Hepatocyte (in vitro differentiated cells): ENCODE results near the gene ZFP91. TPM values are rescaled to one million over a fixed set of nuclear protein-coding genes. Genes with fewer than 3 reads are reported as not detected.

Experiments used
- DNase-seq: peaks from one replicate; pipeline ENCODE4 v3.0.0-alpha.2; 2016; ENCODE audit warnings: low spot score
- H2AFZ ChIP-seq: fragments of 200-600 bp; sonication (generic); 2 replicates; pipeline ENCODE4 v1.6.0; 2016; ENCODE audit warnings: antibody characterized with exemption, mild to moderate bottlenecking
- H3K27ac ChIP-seq: fragments of 200-600 bp; sonication (generic); 2 replicates; pipeline ENCODE4 v1.5.1; 2016; ENCODE audit warnings: mild to moderate bottlenecking
- H3K27me3 ChIP-seq: fragments of 200-600 bp; sonication (generic); 2 replicates; pipeline ENCODE4 v1.6.1; 2016
- H3K36me3 ChIP-seq: fragments of 200-600 bp; sonication (generic); replicated peaks from 2 replicates; pipeline ENCODE4 v1.5.1; 2016; ENCODE audit warnings: low read depth; ENCODE audit not compliant: insufficient read depth
- H3K4me1 ChIP-seq: fragments of 200-600 bp; sonication (generic); 2 replicates; pipeline ENCODE4 v1.5.1; 2016; ENCODE audit warnings: mild to moderate bottlenecking, moderate library complexity; ENCODE audit not compliant: insufficient read depth
- H3K4me2 ChIP-seq: fragments of 200-600 bp; sonication (generic); 2 replicates; pipeline ENCODE4 v1.6.0; 2016
- H3K4me3 ChIP-seq: fragments of 200-600 bp; sonication (generic); 2 replicates; pipeline ENCODE4 v1.5.1; 2016; ENCODE audit warnings: mild to moderate bottlenecking
- H3K79me2 ChIP-seq: fragments of 200-600 bp; sonication (generic); 2 replicates; pipeline ENCODE4 v1.6.0; 2017; ENCODE audit warnings: mild to moderate bottlenecking
- H3K9me2 ChIP-seq: fragments of 200-600 bp; sonication (generic); replicated peaks from 2 replicates; pipeline ENCODE4 v1.6.0; 2017; ENCODE audit warnings: mild to moderate bottlenecking; ENCODE audit not compliant: insufficient read depth
- H3K9me3 ChIP-seq: fragments of 200-600 bp; sonication (generic); 2 replicates; pipeline ENCODE4 v1.5.1; 2016; ENCODE audit warnings: low read depth, mild to moderate bottlenecking
- H4K20me1 ChIP-seq: fragments of 200-600 bp; sonication (generic); 2 replicates; pipeline ENCODE4 v1.6.0; 2016; ENCODE audit warnings: mild to moderate bottlenecking; ENCODE audit not compliant: insufficient read depth, poor library complexity, severe bottlenecking
- EZH2 ChIP-seq: fragments of 200-600 bp; sonication (generic); IDR thresholded peaks from 2 replicates; pipeline ENCODE4 v1.6.1; 2016; ENCODE audit warnings: antibody characterized with exemption, mild to moderate bottlenecking, borderline replicate concordance
- EZH2phosphoT487 ChIP-seq: fragments of 200-600 bp; sonication (generic); IDR thresholded peaks from one replicate; pipeline ENCODE4 v1.6.1; 2018; ENCODE audit warnings: antibody characterized with exemption, mild to moderate bottlenecking, low read depth, moderate library complexity; ENCODE audit not compliant: unreplicated experiment, severe bottlenecking
- WGBS: methylation state at CpG from one replicate; pipeline ENCODE4 v1.1.6; 2016; ENCODE audit warnings: low lambda C conversion rate; ENCODE audit errors: missing lambda C conversion rate; 5-methylcytosine and 5-hydroxymethylcytosine counted together
- polyA plus RNA-seq: library from polyadenylated mRNA; unstranded; fragments of >200 nt; fragmentation: Nextera tagmentation; extraction: Ambion mirVana; gene quantifications from 2 replicates; pipeline ENCODE4 v1.2.1, GENCODE V29; 2016
- total RNA-seq: library from RNA; depleted of rRNA; stranded (reverse); fragments of >200 nt; gene quantifications from 2 replicates; pipeline ENCODE4 v1.2.3, GENCODE V29; 2014
- TF ChIP-seq, protein P1 (sequence below): fragments of 200-600 bp; sonication (generic); IDR thresholded peaks from 2 replicates; pipeline ENCODE4 v1.5.1; 2016; ENCODE audit warnings: antibody characterized with exemption, mild to moderate bottlenecking; ENCODE audit not compliant: poor library complexity

Gene ZFP91
- total and polyA plus RNA-seq, 2 experiments from 2014 or later = 13.7 to 42.0 TPM

DNA sequence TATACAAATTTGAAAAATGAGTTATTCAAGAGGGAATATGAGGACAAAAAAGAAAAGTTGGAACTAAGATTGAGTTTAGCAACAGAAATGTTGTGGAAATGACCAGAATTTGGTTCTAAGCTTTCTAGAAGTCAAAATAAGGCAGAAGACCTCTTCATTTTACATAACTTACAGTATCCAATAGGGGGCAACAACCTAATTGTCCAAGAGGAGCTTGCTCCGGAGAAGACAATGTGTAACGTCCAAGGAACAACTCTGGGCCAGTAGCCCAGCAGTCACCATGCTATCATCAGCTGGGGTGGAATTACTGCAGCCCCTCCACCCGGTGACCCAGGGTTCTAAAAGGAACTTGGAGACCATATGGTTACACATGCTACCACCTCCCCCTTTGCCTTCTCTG is 57.7 kb downstream of the ZFP91 start:
- Histone ChIP-seq H3K4me3 (no peak overlapping the region), H2AFZ (no peak overlapping the region), H4K20me1 (no peaks in the 10 kb centered on the region), H3K9me2 (no peaks in the 10 kb centered on the region), H3K4me2 (no peak overlapping the region), H3K27me3 (no peaks in the 10 kb centered on the region), H3K9me3 (no peaks in the 10 kb centered on the region), H3K4me1 (no peaks in the 10 kb centered on the region), H3K79me2 (no peaks in the 10 kb centered on the region), H3K36me3 (no peaks in the 10 kb centered on the region), H3K27ac (no peak overlapping the region)
- no peak for DNase-seq
- WGBS = 85% methylated on average over 3 of the region's 3 CpGs
- no peak for TF ChIP-seq EZH2phosphoT487
- TF ChIP-seq EZH2 = no peak
- TF ChIP-seq, protein P1, sequence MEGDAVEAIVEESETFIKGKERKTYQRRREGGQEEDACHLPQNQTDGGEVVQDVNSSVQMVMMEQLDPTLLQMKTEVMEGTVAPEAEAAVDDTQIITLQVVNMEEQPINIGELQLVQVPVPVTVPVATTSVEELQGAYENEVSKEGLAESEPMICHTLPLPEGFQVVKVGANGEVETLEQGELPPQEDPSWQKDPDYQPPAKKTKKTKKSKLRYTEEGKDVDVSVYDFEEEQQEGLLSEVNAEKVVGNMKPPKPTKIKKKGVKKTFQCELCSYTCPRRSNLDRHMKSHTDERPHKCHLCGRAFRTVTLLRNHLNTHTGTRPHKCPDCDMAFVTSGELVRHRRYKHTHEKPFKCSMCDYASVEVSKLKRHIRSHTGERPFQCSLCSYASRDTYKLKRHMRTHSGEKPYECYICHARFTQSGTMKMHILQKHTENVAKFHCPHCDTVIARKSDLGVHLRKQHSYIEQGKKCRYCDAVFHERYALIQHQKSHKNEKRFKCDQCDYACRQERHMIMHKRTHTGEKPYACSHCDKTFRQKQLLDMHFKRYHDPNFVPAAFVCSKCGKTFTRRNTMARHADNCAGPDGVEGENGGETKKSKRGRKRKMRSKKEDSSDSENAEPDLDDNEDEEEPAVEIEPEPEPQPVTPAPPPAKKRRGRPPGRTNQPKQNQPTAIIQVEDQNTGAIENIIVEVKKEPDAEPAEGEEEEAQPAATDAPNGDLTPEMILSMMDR = no peak

DNA sequence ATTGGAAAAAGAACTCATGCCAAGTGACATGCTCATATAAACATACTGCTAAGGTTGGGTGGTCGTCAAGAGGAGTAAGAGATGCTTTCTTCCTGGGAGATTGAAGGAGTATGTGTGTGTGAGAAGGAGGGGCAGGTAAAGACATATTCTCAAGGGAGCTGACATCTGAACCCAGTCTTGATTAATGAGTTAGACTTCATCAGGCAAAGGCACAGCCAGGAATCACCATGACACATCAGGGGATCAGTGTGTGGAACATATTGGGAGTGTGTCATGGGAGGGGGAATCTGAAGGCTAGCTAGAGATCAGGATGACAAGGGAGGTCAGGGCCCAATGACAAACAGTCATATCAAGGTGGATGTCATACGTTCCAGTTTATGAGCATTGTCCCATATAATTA is 58.5 kb downstream of the ZFP91 start:
- no peaks in the 10 kb centered on the region for H3K79me2 ChIP-seq
- H3K27me3 ChIP-seq = no peaks in the 10 kb centered on the region
- H3K9me2 ChIP-seq = no peaks in the 10 kb centered on the region
- no peaks in the 10 kb centered on the region for H4K20me1 ChIP-seq
- TF ChIP-seq, protein P1 = no peak
- TF ChIP-seq EZH2phosphoT487 = no peak
- TF ChIP-seq EZH2 = no peak
- DNase-seq = no peak
- H3K9me3 ChIP-seq = no peaks in the 10 kb centered on the region
- H3K4me3 ChIP-seq = no peak overlapping the region
- no peak overlapping the region for H2AFZ ChIP-seq
- H3K36me3 ChIP-seq = no peaks in the 10 kb centered on the region
- H3K4me1 ChIP-seq = peaks cover 1% of the 10 kb centered on the region
- no peak overlapping the region for H3K4me2 ChIP-seq
- WGBS = 76% methylated on average over 2 of the region's 2 CpGs
- no peak overlapping the region for H3K27ac ChIP-seq

- H3K4me1 ChIP-seq = peaks cover 3% of the 10 kb centered on the region
- H2AFZ ChIP-seq = no peak overlapping the region
- no peaks in the 10 kb centered on the region for H3K9me3 ChIP-seq
- no peaks in the 10 kb centered on the region for H3K36me3 ChIP-seq
- H3K4me3 ChIP-seq = no peak overlapping the region
- H3K9me2 ChIP-seq = no peaks in the 10 kb centered on the region
- no peaks in the 10 kb centered on the region for H3K27me3 ChIP-seq
- H3K4me2 ChIP-seq = no peak overlapping the region
- no peaks in the 10 kb centered on the region for H4K20me1 ChIP-seq
- DNase-seq = no peak
- TF ChIP-seq EZH2 = no peak
- no peak for TF ChIP-seq EZH2phosphoT487
- TF ChIP-seq, protein P1 = no peak
- no peaks in the 10 kb centered on the region for H3K79me2 ChIP-seq
- 93% methylated on average over 6 of the region's 6 CpGs for WGBS
- H3K27ac ChIP-seq = no peak overlapping the region
These were observed 60.2 kb downstream of the ZFP91 start for GRCh38 chr11:58639103-58639502.

DNA sequence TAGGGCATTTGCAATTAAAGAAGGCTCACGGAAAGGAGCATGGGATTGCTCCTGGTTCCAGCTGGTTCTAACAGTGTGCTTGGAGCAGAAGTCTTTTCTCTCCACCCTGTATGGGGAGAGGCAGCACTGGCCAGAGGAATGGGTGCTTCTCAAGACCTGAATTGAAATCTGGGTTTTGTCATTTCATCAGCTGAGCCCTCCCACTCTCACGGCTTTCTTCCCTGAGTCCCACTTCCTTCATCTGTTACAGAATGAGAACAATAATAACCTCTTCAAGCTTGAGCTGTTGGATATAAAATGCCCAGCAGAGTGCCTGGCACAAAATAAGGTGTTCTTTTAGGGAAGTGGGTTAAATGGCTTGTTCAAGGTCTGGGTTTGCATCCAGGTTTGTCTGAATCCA is 60.8 kb downstream of the ZFP91 start:
- 81% methylated on average over 2 of the region's 2 CpGs for WGBS
- no peak overlapping the region for H3K27ac ChIP-seq

More for the DNA sequence above, 60.8 kb downstream of the ZFP91 start:
- Histone ChIP-seq H3K79me2 (no peaks in the 10 kb centered on the region), H3K9me2 (no peaks in the 10 kb centered on the region), H3K9me3 (no peaks in the 10 kb centered on the region), H3K4me3 (no peak overlapping the region), H4K20me1 (no peaks in the 10 kb centered on the region), H2AFZ (no peak overlapping the region), H3K36me3 (no peaks in the 10 kb centered on the region), H3K4me2 (no peak overlapping the region), H3K4me1 (peaks cover 3% of the 10 kb centered on the region), H3K27me3 (no peaks in the 10 kb centered on the region)
- TF ChIP-seq EZH2phosphoT487 (no peak), EZH2 (no peak)
- TF ChIP-seq, protein P1 = no peak
- no peak for DNase-seq
